Colonic mucosa (tissue), 4 donors: Measurements from ENCODE around the gene CTNNBIP1. TPM values are rescaled to one million over a fixed set of nuclear protein-coding genes. Genes with fewer than 3 reads are reported as not detected.

Experiments
- DNase-seq: peaks from one replicate; pipeline ENCODE4 v3.0.0-alpha.2; 2020
- H3K27ac ChIP-seq: fragments of 200-600 bp; one replicate; pipeline ENCODE4 v1.8.0; 2021
- H3K27me3 ChIP-seq: fragments of 200-600 bp; one replicate; pipeline ENCODE4 v1.8.0; 2021
- H3K36me3 ChIP-seq: fragments of 200-600 bp; one replicate; pipeline ENCODE4 v1.8.0; 2021
- H3K4me1 ChIP-seq: fragments of 200-600 bp; one replicate; pipeline ENCODE4 v1.8.0; 2021; ENCODE audit warnings: mild to moderate bottlenecking
- H3K4me3 ChIP-seq: fragments of 200-600 bp; one replicate; pipeline ENCODE4 v1.8.0; 2021
- H3K9ac ChIP-seq, 2 donors: one replicate each; pipeline ENCODE4 v1.7.0; 2013; ENCODE audit warnings: control low read depth in 2 of 2, low read depth in 2 of 2, low read length in 2 of 2
- H3K9me3 ChIP-seq: fragments of 200-600 bp; one replicate; pipeline ENCODE4 v1.8.0; 2021
- intact Hi-C: fragments of 100-400 bp; cut with DNase I; formaldehyde crosslinking; loops from one replicate; pipeline ENCODE4 v1.14.1; 2022
- total RNA-seq, 2 donors: library from RNA; stranded (reverse); fragmentation: NEBNext Ultra II Directional in 1 of 2; extraction: Animal tissue kit (Norgen Biotek cat#: 25700) in 1 of 2; gene quantifications; one replicate each; pipeline ENCODE4 v1.2.1, GENCODE V29; 2021
- TF ChIP-seq, protein P1 (sequence below): fragments of 200-600 bp; IDR thresholded peaks from one replicate; pipeline ENCODE4 v1.8.0; 2022; ENCODE audit warnings: antibody characterized with exemption, mild to moderate bottlenecking
- donor health status: healthy.
- donor health status: DM: no; HTN: no; CAD: no.
- donor health status: DM: no; HTN: no; CAD: no.

CTNNBIP1 gene
- total RNA-seq, 2 donors from 2014 or later: 28.1 to 30.1 TPM

DNA sequence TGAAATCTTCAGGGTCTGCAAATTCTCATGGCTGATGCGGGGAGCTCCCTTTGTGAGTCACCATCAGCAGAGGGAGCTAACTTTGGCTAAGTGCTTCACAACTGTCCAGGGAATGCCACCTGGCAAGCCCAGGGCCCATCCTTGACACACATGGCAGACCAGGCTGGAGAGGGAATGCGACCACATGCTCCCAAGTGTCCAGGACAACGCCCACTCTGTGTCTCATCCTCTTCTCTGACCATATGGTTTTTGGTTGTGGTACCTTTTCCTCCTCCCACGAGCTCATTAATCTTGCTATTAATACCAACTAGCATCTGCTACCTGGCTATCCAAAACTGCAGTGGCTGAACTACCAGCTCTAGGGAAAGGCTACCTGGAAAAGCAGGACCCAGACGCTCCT lies 49.2 kb downstream of the CTNNBIP1 start:
- TF ChIP-seq, protein P1, sequence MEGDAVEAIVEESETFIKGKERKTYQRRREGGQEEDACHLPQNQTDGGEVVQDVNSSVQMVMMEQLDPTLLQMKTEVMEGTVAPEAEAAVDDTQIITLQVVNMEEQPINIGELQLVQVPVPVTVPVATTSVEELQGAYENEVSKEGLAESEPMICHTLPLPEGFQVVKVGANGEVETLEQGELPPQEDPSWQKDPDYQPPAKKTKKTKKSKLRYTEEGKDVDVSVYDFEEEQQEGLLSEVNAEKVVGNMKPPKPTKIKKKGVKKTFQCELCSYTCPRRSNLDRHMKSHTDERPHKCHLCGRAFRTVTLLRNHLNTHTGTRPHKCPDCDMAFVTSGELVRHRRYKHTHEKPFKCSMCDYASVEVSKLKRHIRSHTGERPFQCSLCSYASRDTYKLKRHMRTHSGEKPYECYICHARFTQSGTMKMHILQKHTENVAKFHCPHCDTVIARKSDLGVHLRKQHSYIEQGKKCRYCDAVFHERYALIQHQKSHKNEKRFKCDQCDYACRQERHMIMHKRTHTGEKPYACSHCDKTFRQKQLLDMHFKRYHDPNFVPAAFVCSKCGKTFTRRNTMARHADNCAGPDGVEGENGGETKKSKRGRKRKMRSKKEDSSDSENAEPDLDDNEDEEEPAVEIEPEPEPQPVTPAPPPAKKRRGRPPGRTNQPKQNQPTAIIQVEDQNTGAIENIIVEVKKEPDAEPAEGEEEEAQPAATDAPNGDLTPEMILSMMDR: no peak
- intact Hi-C loops: no loop called here
- Histone ChIP-seq H3K9ac (no peak overlapping the region), H3K4me3 (no peak overlapping the region), H3K27me3 (no peaks in the 10 kb centered on the region), H3K9me3 (no peaks in the 10 kb centered on the region), H3K36me3 (no peaks in the 10 kb centered on the region), H3K4me1 (no peaks in the 10 kb centered on the region), H3K27ac (no peak overlapping the region)
- DNase-seq: no peak

- Histone ChIP-seq H3K9ac (no peak overlapping the region), H3K9me3 (no peaks in the 10 kb centered on the region), H3K27me3 (no peaks in the 10 kb centered on the region), H3K27ac (no peak overlapping the region), H3K4me1 (no peaks in the 10 kb centered on the region), H3K4me3 (no peak overlapping the region), H3K36me3 (no peaks in the 10 kb centered on the region)
- TF ChIP-seq, protein P1: no peak
- DNase-seq: no peak
- intact Hi-C loops: no loop called here
These were observed 50.6 kb downstream of the CTNNBIP1 start for GRCh38 chr1:9859281-9860014.

- Histone ChIP-seq H3K27ac (no peak overlapping the region), H3K27me3 (no peaks in the 10 kb centered on the region), H3K4me1 (no peaks in the 10 kb centered on the region), H3K4me3 (no peak overlapping the region), H3K36me3 (no peaks in the 10 kb centered on the region), H3K9ac (no peak overlapping the region), H3K9me3 (no peaks in the 10 kb centered on the region)
- TF ChIP-seq, protein P1: no peak
- no peak for DNase-seq
- intact Hi-C loops: no loop called here
These were observed 51.6 kb downstream of the CTNNBIP1 start for GRCh38 chr1:9858293-9859035.

- intact Hi-C loops: no loop called here
- H3K4me1 ChIP-seq: no peaks in the 10 kb centered on the region
- H3K9me3 ChIP-seq: no peaks in the 10 kb centered on the region
- H3K36me3 ChIP-seq: no peaks in the 10 kb centered on the region
- H3K27me3 ChIP-seq: no peaks in the 10 kb centered on the region
- H3K27ac ChIP-seq: no peak overlapping the region
- TF ChIP-seq, protein P1: no peak
- no peak overlapping the region for H3K4me3 ChIP-seq
- DNase-seq: no peak
- no peak overlapping the region for H3K9ac ChIP-seq
These were observed 54.9 kb downstream of the CTNNBIP1 start for GRCh38 chr1:9855186-9855585.

DNA sequence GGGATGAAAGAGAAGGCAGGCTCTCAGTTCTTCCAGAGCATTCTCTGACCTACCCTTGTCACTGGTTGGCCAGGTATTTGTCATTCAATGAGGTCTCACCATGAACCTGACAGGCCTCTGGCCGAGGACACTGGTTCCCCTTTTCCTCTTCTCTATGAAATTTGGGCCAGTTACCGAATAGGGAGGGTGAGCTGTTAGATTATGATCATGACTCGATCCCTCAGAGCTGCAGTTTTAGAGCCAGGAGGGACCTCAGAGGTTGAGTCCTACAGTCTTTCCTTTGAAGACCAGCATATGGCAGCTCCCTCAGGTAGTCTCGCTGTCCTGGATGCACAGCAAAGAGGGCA lies 56.8 kb downstream of the CTNNBIP1 start:
- no peak overlapping the region for H3K9ac ChIP-seq
- no peak for DNase-seq
- no peaks in the 10 kb centered on the region for H3K36me3 ChIP-seq
- no peaks in the 10 kb centered on the region for H3K27me3 ChIP-seq
- no peak overlapping the region for H3K4me3 ChIP-seq
- intact Hi-C loops: no loop called here
- H3K27ac ChIP-seq: no peak overlapping the region
- TF ChIP-seq, protein P1: no peak
- H3K9me3 ChIP-seq: no peaks in the 10 kb centered on the region
- H3K4me1 ChIP-seq: no peaks in the 10 kb centered on the region
